NCI-H774 (cell line): ENCODE measurements around the gene FBXO24.

Source experiments
- DNase-seq: peaks from one replicate; lab custom pipeline; 2025; lab: John Stamatoyannopoulos, UW

The FBXO24 gene

DNA sequence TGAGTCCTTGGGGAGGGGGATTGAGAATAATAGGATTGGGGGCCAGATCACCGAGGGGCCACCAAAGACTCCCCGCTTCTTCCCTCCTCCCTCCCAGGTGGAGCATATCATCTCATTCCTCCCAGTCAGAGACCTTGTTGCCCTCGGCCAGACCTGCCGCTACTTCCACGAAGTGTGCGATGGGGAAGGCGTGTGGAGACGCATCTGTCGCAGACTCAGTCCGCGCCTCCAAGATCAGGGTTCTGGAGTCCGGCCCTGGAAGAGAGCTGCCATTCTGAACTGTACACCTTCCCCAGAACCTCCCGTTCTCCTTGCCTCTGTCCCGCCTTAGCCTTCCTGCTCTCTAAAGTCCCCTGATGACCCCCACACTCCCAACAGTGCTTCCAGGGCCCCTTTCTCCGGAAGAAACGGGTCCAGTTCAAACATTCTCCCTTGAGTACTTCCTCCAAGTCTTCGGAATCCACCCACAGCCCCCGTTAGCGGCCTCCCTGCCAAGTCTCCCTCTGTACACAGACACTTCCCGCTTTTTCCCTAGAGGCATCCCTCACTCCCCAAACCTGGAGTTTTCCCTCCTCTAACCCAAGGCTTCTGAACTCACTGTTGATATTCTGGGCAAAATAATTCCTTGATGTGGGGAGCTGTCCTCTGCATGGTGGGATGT is 4.1 kb downstream of the FBXO24 start:
- no peak for DNase-seq

DNA sequence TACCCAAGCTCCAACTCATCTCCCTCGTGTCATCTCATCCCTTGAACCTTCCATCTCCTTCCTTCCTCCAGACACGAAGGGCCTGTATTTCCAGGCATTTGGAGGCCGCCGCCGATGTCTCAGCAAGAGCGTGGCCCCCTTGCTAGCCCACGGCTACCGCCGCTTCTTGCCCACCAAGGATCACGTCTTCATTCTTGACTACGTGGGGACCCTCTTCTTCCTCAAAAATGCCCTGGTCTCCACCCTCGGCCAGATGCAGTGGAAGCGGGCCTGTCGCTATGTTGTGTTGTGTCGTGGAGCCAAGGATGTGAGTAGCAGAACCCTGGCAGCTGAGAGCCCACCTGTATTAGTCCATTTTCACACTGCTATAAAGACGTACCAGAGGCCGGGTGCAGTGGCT is 5.5 kb downstream of the FBXO24 start:
- DNase-seq, result no peak

DNA sequence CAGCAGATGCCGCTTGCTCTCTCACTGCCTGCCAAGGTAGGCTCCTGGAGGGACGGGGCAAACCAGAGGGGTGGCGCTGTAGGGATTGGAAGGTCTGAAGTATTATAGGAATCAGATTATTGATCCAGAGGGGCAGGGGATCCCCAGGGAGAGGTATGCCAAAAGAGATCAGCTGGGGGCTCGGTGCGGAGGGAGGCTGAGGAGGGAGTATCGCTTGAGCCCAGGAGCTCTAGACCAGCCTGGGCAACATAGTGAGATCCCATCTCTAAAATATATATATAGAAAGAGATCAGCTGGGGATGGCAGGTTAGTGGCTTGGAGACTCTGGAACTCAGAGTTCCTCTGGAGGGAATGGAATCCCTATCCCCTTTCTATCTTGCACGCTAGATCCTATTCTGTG is 9.1 kb downstream of the FBXO24 start:
- no peak for DNase-seq

DNA sequence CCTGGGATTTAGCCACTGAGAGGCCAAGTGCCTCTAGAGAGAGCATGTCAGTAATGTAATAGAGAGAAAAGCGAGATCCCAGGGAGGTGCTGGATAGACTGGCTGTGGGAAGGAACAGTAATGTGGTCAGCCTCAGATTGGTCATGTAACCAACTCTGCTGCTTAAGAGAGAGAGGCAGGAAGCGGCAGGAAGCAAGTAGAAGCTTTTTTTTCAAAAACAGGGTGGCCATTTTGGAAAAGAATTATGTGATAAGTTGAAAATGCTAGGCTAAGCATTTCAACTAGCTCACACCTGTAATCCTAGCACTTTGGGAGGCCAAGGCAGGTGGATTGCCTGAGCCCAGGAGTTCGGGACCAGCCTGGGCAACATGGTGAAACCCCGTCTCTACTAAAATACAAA is 12.3 kb downstream of the FBXO24 start:
- no peak for DNase-seq

DNA sequence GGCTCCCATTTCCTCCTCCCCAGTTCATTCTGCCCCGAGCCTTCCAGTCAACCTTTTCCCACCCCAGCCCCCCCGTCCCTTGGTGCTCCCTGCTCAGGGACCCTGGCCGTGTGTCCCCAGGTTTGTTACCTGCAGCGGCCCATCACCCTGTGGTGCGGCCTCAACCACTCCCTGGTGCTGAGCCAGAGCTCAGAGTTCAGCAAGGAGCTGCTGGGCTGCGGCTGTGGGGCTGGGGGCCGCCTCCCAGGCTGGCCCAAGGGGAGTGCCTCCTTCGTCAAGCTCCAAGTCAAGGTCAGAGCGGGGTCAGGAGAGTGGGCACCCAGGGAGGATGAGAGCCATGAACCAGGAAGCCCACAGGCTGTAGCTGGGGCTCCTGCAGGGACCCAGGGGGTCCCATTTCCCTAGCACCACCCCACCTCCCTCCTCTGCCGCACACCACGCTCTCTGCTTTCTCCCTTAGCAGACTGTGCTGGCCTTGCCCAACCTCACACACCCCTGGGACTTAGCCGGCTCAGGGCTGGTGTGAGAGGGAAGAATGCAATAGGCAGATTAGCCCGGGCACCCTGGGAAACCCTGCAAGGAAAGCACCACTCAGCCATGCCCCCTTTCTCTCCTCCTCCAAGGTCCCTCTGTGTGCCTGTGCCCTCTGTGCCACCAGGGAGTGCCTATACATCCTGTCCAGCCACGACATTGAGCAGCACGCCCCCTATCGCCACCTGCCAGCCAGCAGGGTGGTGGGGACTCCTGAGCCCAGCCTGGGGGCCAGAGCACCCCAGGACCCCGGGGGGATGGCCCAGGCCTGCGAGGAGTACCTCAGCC is 14.0 kb downstream of the FBXO24 start:
- DNase-seq, result no peak

DNA sequence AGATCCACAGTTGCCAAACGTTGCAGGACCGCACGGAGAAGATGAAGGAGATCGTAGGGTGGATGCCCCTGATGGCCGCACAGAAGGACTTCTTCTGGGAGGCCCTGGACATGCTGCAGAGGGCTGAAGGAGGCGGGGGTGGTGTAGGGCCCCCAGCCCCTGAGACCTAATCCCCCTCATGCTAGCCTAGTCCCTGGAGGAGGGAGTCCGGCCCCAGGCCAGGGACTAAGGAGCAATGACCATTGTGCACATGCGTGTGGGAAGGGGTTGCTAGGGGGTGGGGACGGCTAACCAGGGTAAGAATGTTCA is 14.6 kb downstream of the FBXO24 start:
- no peak for DNase-seq

DNA sequence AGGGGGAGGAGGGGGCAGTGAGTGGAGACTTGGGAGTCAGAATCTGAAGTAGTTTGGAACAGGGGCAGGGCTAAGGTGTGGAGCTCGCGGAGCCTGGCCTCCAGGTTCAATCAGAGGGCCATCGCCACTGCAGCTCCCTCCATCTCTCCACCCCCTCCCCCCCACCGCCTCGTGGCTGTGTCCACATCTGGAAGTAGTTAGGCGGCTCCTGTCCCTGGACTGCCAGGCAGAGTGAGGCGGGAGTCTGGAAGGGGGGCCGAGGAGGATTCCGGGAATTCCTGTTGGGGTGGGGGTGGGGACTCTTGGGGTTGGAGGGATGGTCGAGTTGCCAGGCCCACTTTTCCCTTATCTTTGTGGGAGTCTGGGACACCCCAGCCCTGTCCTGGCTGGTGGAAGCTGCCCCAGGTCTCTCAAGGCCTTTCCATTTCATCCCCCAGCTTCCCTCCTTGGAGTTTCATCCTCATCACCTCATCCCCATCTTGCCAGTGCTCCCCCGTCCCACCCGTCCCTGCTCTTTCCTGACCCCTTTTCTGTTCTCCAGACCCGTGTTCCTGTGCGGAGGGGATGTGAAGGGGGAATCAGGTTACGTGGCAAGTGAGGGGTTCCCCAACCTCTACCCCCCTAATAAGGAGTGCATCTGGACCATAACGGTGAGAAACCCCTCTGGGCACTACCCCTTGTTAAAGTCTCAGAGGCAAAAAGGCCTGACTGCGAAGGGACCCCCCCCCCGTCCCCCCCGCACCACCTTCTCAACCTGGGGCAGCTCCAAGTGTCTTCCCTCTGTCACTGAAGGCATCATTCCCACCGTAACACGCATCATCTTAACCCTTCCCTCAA is 17.0 kb downstream of the FBXO24 start:
- DNase-seq, result no peak

DNA sequence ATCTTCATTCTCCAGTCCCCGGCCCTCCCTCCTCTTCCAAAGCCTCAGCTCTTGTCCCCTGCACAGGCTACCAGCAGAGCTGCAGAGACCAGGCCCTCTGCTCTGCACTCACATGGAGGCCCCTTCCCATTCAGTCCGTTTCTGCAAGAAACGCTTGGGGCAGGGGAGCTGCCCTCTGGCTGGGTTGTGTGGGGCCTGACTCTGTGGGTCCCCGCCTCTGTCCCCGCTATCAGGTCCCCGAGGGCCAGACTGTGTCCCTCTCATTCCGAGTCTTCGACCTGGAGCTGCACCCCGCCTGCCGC is 17.5 kb downstream of the FBXO24 start:
- no peak for DNase-seq

DNA sequence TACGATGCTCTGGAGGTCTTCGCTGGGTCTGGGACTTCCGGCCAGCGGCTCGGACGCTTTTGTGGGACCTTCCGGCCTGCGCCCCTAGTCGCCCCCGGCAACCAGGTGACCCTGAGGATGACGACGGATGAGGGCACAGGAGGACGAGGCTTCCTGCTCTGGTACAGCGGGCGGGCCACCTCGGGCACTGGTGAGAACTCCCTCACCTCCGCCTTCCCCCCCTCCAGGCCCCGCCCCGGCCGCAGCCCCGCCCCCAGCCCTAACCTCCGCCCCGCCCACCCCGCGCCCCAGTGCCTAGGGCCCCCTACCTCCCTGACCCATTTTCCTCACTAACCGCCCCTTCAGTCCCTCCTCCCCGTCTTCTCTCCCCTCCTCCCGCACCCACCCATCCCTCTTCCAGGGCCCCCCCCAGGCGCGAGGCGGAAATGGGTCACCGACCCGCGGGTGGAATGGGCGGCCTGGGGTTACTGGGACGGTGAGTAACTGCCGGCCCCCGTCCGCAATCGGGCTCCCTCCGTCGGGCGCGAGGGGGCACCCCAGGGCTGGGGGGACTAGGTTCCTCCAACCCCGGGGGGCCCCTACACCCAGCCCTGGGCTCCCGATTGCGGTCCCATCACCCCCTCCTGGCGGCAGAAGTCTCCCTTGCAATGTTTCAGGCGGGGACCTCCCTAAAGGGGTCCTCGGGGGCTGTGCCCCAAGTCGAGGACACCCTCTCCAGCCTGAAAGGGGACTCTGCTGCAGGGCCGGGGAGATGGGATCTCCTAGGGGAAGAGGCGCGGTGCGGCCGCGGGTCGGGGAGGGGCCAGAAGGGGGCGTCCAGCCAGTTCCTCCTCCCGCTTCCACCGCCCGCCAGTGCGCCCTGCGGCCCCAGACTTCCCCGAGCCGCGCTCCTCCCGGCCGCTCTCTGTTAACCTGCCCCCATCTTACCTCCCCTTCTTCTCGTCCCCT is 18.2 kb downstream of the FBXO24 start:
- peak; percentile 38 for DNase-seq

DNA sequence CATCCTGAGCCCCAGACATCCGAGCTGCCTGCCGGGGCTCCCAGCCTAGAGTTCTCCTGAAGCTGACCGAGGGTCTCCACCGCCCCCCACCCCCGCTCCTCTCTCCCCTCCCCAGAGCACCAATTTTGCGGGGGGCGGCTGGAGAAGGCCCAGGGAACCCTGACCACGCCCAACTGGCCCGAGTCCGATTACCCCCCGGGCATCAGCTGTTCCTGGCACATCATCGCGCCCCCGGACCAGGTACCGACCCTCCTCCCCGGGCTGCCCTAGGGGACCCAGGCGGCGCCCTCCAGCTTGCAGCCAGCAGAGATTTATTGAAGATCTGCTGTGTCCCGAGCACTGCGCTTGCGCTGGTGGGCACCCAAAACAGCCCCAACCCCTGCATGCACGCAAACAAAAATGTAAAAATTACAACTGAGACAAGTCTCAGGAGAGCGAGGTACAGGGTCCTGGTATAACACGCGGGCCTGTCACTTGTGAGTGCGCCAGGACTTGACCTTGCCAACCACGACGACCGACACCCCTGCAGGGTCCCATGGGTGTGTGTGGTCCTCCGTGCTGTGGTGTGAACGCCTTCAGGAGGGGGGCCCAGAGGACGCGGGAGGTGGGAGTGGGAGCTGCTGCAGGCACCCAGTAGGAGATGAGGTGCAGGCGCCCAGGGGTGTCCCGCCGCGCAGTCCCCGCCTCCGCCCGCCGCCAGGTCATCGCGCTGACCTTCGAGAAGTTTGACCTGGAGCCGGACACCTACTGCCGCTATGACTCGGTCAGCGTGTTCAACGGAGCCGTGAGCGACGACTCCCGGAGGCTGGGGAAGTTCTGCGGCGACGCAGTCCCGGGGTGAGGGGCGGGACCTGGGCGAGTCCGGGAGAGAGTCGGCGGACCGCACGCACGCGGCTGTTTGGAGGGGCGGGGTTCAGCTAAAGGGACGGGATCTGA is 19.1 kb downstream of the FBXO24 start:
- no peak for DNase-seq

DNA sequence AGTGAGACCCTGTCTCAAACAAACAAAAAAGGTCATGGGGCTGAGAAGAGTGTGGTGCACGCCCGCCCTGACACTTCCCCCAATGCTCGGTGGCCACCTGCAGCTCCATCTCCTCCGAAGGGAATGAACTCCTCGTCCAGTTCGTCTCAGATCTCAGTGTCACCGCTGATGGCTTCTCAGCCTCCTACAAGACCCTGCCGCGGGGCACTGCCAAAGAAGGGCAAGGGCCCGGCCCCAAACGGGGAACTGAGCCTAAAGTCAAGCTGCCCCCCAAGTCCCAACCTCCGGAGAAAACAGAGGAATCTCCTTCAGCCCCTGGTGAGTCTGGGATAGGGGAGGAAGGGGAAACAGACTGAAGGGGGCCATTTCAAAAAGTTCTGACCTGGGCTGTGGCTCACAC is 20.2 kb downstream of the FBXO24 start:
- no peak for DNase-seq

DNA sequence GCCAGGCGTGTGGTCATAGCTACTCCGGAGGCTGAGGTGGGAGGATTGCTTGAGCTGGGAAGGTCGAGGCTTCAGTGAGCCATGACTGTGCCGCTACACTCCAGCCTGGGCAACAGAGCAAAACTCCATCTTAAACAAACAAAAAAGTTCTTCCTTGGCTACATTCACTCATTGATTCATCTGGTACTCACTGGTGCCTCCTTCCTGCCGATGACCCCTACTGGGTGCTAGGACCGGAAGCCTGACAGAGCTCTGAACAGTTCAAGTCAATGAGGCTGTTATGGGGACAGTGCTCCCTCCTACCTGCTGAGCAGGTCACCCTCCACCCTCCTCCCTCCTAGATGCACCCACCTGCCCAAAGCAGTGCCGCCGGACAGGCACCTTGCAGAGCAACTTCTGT is 21.0 kb downstream of the FBXO24 start:
- DNase-seq, result no peak

DNA sequence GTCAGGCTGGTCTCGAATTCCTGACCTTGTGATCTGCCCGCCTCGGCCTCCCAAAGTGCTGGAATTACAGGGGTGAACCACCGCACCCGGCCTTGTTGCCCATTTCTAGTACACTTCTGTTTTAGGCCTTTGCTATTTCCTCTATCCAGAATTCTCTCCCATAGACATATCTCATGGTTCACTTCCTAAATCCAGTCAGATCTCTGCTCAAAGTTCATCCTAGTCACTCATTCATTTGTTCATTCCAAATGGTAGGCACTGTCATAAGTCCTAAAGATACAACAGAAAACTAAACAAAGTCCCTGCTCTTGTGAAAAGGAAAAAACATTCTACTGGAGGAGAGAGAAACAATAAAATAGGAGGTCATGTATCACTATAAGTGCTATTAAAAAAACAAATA is 23.8 kb downstream of the FBXO24 start:
- DNase-seq, result no peak

DNA sequence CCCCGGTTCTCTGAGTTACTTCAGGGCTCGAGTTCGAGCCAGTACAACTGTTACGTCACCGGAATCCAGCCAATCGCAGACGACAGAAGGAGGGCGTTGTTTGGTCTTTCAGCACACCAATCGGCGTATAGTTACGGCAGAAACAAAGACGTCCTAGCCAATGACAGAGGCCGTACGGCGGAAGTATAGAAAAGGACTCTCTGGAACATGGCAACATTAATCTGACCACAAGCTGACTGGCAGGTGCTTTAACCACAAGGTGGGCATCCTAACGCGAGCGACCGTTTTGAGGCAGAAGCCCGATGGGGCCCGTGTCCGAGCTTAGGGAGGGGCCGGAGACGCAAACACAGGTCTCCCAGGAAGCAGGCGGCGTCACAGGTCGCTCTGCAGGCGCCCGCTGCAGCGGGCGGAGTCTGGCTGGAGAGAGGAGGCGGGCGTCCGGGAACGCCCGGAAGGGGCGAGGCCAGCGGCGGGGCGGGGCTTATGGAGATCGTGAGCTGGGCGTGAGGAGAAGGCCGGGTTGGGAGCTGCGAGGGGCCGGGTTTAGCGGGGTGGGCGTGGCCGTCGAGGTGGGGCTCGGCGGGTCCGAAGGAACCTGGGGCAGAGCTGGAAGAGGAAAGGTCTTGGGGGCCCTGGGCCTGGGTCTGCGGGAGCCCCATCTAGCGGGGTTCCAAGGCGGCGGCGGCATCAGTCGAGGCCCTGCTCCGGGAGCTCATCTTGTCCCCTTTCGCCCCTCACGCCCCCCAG is 26.0 kb downstream of the FBXO24 start, which contains the start of gene MOSPD3:
Gene MOSPD3, plus strand, starts transcription at position 558 of the 747 bp plus-strand sequence. CDS start 252 bp downstream, outside the sequence.
- peak; percentile 99 for DNase-seq

DNA sequence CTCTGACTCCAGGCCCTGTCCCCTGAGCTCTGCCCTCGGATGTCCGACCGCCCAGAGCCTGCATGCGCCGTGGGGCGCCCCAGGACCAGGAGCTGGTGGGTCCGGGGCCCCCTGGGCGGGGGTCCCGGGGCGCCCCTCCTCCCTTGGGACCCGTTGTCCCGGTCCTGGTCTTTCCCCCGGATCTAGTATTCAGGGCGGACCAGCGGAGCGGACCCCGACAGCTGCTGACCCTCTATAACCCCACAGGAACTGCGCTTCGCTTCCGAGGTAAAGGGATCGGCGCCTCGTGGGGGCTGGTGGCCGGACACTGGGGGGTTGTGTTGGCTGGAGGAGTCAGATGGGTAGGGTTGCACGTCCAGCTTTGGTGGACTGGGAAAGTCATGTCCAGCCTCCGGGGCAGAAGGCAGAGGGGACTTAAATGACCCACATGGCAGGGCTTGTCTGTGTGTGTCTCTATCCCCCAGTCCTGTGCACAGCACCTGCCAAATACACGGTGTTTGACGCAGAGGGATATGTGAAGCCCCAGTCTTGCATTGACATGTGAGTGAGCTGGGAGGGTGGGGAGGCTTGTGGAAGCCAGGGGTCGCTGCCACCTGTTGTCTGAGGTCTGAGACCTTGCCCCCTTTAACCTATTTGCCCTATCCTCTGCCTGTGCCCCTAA is 26.7 kb downstream of the FBXO24 start:
- DNase-seq, result no peak

DNA sequence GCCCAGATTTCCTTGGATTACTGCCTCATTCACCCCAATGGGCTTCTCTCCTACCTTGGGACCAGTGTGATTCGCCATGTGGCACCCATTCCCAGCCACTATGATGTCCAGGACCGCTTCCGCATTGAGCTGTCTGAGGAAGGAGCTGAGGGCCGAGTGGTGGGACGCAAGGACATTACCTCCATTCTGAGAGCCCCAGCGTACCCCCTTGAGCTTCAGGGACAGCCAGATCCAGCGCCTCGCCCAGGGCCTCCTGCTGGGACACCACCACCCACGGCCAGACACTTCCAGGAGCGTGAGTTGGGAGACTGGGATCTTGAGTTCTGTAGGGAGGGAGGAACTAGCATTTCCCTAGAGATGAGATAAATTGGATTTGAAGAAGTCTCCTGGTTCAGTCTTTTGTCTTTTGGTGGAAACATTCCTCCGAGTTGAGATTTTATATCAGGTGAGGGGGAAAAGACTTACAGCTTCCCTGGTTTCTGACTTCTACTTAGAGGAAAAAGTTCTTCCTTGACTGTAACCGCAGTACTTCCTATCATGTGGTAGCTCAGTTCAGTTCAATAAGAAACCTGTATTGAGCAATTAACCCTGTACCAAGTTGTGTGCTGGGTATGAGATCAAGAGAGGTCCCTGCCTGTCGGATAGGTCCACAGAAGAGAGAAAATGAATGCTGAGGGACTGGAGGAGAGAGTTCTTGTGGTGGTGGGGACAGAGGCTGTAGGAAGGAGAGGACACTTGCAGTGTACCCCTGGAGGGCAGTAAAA is 27.5 kb downstream of the FBXO24 start:
- DNase-seq, result no peak

DNA sequence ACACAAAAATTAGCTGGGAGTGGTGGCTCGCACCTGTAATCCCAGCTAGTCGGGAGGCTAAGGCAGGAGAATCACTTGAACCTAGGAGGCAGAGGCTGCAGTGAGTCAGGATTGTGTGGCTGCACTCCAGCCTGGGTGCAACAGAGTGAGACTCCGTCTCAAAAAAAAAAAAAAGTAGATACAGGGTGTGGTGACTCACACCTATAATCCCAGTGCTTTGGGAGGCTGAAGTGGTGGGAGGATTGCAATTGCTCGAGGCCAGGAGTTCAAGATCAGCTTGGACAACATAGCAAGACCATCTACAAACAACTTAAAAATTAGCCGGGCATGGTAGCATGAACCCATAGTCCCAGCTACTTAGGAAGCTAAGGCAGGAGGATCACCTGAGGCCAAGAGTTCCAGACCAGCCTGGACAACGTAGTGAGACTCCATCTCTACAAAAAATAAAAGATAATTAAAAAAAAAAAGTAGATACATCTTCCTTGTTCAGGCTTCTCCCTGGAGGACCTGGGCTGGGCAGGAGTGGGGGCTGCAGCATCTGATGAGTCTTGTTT is 28.3 kb downstream of the FBXO24 start:
- no peak for DNase-seq

DNA sequence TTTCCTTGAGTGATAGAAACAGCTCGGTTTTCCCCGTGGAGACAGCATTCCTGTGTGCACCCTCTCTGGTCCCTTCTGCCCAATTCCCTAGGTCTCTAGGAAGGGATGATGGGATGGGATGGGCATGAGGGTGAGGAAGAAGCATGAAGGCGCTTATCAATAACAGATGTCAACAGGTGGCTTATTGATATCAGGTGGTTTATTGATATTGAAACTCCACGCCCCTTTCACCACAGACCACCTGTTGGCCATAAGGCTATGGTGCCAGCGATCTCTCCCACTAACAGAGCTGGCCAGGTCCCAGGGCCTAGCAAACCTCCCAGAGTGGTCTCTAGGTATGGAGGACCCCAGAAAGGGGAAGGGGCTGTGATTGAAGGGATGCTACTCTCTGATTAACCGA is 34.1 kb downstream of the FBXO24 start:
- no peak for DNase-seq
